Heart right ventricle (tissue), 16 donors: ENCODE results near the gene ARL6IP1. TPM values are rescaled to one million over a fixed set of nuclear protein-coding genes. Genes with fewer than 3 reads are reported as not detected.
A peak's percentile ranks its signal among the peaks of the same experiment; 100 is the strongest.
"Not testable (repeated sequence)": the region's sequence is repeated elsewhere in the genome, so short reads cannot be mapped to it uniquely, and the experiment has no call there.

Experiments
- ATAC-seq, 8 donors: fragments of 200-7000 bp; cut with Tn5 transposase; one replicate each; pipeline ENCODE4 v1.9.1; 2020; ENCODE audit warnings: mild to moderate bottlenecking in 8 of 8, moderate library complexity in 8 of 8, moderate number of reproducible peaks in 1 of 8
- DNase-seq, 2 donors: peaks; one replicate each; pipeline ENCODE4 v3.0.0-alpha.2; 2020
- H3K27ac ChIP-seq, 10 donors: fragments of 200-600 bp; sonication (generic) in 2 of 10; one replicate each; pipeline versions ENCODE4 v1.5.0 to v1.8.0; 2020 to 2022; ENCODE audit warnings: mild to moderate bottlenecking in 3 of 10
- H3K27me3 ChIP-seq, 7 donors: fragments of 200-600 bp; one replicate each; pipeline ENCODE4 v1.8.0; 2021 to 2022; ENCODE audit warnings: mild to moderate bottlenecking in 2 of 7
- H3K36me3 ChIP-seq, 9 donors: fragments of 200-600 bp; sonication (generic) in 1 of 9; one replicate each; pipeline versions ENCODE4 v1.5.0 to v1.8.0; 2020 to 2022; ENCODE audit warnings: mild to moderate bottlenecking in 2 of 9
- H3K4me1 ChIP-seq, 9 donors: fragments of 200-600 bp; sonication (generic) in 1 of 9; one replicate each; pipeline versions ENCODE4 v1.5.0 to v1.8.0; 2020 to 2022; ENCODE audit warnings: mild to moderate bottlenecking in 4 of 9
- H3K4me3 ChIP-seq, 10 donors: fragments of 200-600 bp; sonication (generic) in 2 of 10; one replicate each; pipeline versions ENCODE4 v1.5.0 to v1.8.0; 2020 to 2022; ENCODE audit warnings: mild to moderate bottlenecking in 7 of 10, moderate library complexity in 2 of 10
- H3K9me3 ChIP-seq, 11 donors: fragments of 200-600 bp in 10 of 11; sonication (generic) in 2 of 11; one replicate each; pipeline versions ENCODE4 v1.5.0 to v1.8.0; 2013 to 2022; ENCODE audit warnings: mild to moderate bottlenecking in 2 of 11, control low read depth in 1 of 11, moderate library complexity in 1 of 11
- CTCF ChIP-seq, 9 donors: fragments of 200-600 bp; sonication (generic) in 2 of 9; IDR thresholded peaks; one replicate each; pipeline versions ENCODE4 v1.5.0 to v1.8.0; 2021 to 2022; ENCODE audit warnings: antibody characterized with exemption in 9 of 9, mild to moderate bottlenecking in 5 of 9, moderate library complexity in 1 of 9
- WGBS, 2 donors: extraction: QIAGEN DNeasy Blood & Tissue Kit; methylation state at CpG; one replicate each; pipeline ENCODE4 v1.1.7; 2013; ENCODE audit warnings: inconsistent platforms in 1 of 2; 5-methylcytosine and 5-hydroxymethylcytosine counted together
- intact Hi-C, 10 donors: fragments of 100-400 bp; cut with DNase I; formaldehyde crosslinking; loops; one replicate each; pipeline versions ENCODE4 v1.11.1 to v1.14.2; 2022
- polyA plus RNA-seq, 2 donors: library from polyadenylated mRNA; stranded (reverse); fragments of 200-250 nt; gene quantifications; one replicate each; pipeline ENCODE4 v1.2.3, GENCODE V29; 2013
- total RNA-seq, 10 donors: library from RNA; stranded (reverse); fragmentation: NEBNext Ultra II Directional in 3 of 10; extraction: Animal tissue kit (Norgen Biotek cat#: 25700) in 3 of 10; gene quantifications; one replicate each; pipeline versions ENCODE4 v1.2.1 to v1.2.4, GENCODE V29; 2021 to 2023
- donor health status: Arrhythmogenic right ventricular cardiomyopathy.
- donor health status: ischemic (EF 13 %, LVEDD 7.1; RV severe dilation, severe dysfunction).
- donor health status: healthy with polysubstance abuse.
- donor health status: DM: no; HTN: yes; CAD: no.
- donor health status: DM: no; HTN: no; CAD: no.
- donor health status: ischemic (EF 25% LVEDD 6.9; RV normal size, moderate dysfunction).
- donor health status: ischemic (EF 25% LVEDD 5.7; RV mildly dilated, moderate dysfunction).
- donor health status: healthy.
- donor health status: DM: yes; HTN: yes; CAD: no.
- donor health status: Ischemic cardiomyopathy.
- donor health status: ischemic (EF 35%, LVEDD 5.7; RV mildly dilated, moderate dysfunction).
- donor health status: nonischemic (EF 11% LVEDD 7.7; RV severe dilation, severe dysfunction).
- donor health status: DM: yes; HTN: yes; CAD: no.
- donor health status: PGD.
- donor health status: ischemic (EF 29% LVEDD 5.4; RV normal size, mild dysfunction).
- donor health status: nonischemic (EF 23%, LVEDD 6.1; RV moderate dilation, normal function).

The ARL6IP1 gene
- total and polyA plus RNA-seq, 12 donors, result 18.6 to 46.6 (median 22.0) TPM

DNA sequence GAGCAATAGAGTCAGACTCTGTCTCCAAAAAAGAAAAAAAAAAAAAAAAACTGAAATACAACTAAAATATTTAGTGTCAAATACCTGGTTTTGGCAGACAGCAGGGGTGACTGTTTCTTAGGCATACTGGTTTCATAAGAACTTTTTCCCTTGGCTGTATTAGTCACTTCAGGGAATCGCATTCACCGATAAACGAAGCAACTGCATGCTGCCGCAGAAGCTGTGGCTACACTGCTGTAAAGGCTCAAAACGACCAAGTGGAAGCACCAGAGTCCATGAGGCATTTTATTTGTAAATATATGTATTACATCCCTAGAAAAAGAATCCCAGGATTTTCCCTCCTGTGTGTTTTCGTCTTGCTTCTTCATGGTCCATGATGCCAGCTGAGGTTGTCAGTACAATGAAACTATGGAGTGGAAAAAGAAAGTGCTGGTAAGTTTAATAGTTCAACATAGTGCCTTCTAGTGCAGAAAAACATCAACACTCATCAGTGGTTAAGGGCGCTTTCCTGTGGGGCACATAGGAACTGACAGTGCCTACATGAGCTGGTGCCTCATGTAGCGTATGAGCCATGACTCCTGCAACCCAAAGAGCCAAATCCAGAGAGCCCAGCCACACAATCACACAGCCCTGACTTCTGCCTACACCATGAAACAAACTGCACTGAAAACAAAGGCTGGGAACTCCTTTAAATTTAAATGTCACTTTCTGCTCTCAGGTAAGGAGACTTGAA, 18.5 kb downstream of the ARL6IP1 start:
- no peak for ATAC-seq

GRCh38 chr16:18781232-18781631, 20.1 kb downstream of the ARL6IP1 start:
- H3K9me3 ChIP-seq, H3K27me3 ChIP-seq, H3K4me3 ChIP-seq, intact Hi-C loops, ATAC-seq, H3K27ac ChIP-seq, DNase-seq: not testable (repeated sequence)
- H3K4me1 ChIP-seq, result peaks cover 0 to 28% (median 16%) of the 10 kb centered on the region in 9 donors
- 75 to 76% methylated on average over 5 to 6 of the region's 6 CpGs for WGBS, 2 donors
- H3K36me3 ChIP-seq, result peaks cover 0 to 41% (median 31%) of the 10 kb centered on the region in 9 donors

More for the DNA sequence above, 18.5 kb downstream of the ARL6IP1 start:
- Histone ChIP-seq H3K4me1 (peaks cover 0 to 44% (median 33%) of the 10 kb centered on the region in 9 donors), H3K9me3 (no peaks in the 10 kb centered on the region), H3K36me3 (peaks cover 0 to 57% (median 46%) of the 10 kb centered on the region in 9 donors), H3K4me3 (no peak overlapping the region), H3K27ac (no peak overlapping the region), H3K27me3 (no peaks in the 10 kb centered on the region)
- no peak for TF ChIP-seq CTCF (IDR thresholded peaks at IDR 0.05)
- intact Hi-C loops, result no loop called here
- DNase-seq, result no peak
- 89 to 91% methylated on average over 8 of the region's 8 CpGs for WGBS, 2 donors

DNA sequence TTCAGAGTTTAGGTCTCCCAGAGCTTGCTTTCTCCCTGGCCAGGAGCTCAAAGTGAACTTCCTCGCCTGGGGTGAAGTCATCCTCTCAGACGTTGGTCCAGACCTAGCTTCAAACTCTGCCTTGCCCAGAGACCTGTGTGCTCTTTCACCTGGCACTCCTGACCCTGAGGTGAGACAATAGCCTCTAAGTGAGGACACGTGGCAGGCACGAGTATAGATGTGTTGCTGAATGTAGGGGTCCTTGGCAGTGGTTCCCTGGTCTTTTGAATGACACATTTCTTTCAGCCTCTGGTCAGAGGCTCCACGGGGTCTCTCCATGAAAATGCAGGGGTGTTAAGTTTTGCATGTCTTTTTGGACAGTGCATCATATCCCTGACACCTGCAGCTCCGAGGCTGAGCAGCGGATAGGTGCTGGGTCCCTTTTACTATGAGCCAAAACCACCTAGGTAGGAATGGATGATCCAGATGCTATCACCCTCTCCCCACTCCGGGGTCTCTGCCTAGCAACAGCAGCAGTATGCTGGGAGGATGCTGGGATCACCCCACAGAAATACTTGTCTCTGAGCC, 20.8 kb downstream of the ARL6IP1 start:
- intact Hi-C loops, H3K27me3 ChIP-seq, H3K9me3 ChIP-seq, DNase-seq, H3K4me3 ChIP-seq, H3K27ac ChIP-seq: not testable (repeated sequence)
- peak in 6 of 8 donors; percentile 8 to 43 (median 20) for ATAC-seq
- 47 to 52% methylated on average over 8 of the region's 8 CpGs for WGBS, 2 donors
- peaks cover 0 to 21% (median 9%) of the 10 kb centered on the region in 9 donors for H3K4me1 ChIP-seq
- H3K36me3 ChIP-seq, result peaks cover 0 to 34% (median 28%) of the 10 kb centered on the region in 9 donors

- H3K36me3 ChIP-seq, ATAC-seq, intact Hi-C loops, H3K27me3 ChIP-seq, H3K27ac ChIP-seq, H3K4me3 ChIP-seq, H3K9me3 ChIP-seq, DNase-seq, H3K4me1 ChIP-seq: not testable (repeated sequence)
- WGBS, 2 donors, result 100% methylated on average over 1 of the region's 1 CpG
Observed at GRCh38 chr16:18777664-18778063, 23.7 kb downstream of the ARL6IP1 start.

DNA sequence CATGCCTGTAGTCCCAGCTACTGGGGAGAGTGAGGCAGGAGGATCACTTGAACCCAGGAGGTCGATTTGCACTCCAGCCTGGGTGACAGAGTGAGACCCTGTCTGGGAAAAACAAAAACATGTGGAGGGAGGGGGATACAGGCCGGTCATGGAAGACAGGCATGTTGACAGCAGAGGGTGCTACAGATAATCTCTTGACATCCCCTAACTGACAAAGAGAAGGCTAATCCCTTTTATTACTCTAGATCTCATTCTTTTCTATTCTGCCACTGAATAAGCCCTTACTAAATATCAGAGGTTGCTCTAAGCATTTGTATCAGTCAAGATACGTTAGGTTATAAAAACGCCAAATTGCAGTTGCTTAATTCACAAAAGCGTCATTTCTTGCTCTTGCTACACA, 25.0 kb downstream of the ARL6IP1 start:
- H3K36me3 ChIP-seq, H3K27ac ChIP-seq, H3K27me3 ChIP-seq, H3K4me3 ChIP-seq, DNase-seq, ATAC-seq, H3K4me1 ChIP-seq, intact Hi-C loops, H3K9me3 ChIP-seq: not testable (repeated sequence)
- 75 to 85% methylated on average over 5 of the region's 5 CpGs for WGBS, 2 donors

DNA sequence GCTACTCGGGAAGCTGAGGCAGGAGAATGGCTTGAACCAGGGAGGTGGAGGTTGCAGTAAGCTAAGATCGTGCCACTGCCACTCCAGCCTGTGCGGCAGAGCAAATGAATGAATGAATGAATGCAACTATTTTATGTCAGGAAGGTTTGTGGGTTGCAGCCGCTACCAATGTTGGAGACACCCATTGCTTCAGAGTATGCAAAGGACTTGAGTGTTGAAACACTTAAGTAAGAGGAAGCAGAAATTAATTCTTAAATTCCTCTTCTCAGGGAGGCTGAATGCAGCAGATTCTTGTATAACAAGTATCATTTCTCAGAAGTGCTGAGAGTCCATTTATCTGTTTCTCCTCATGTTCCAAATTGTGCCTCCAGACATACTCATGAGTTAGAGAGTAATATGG, 26.7 kb downstream of the ARL6IP1 start:
- H3K4me1 ChIP-seq, H3K36me3 ChIP-seq, intact Hi-C loops, DNase-seq, H3K4me3 ChIP-seq, ATAC-seq, H3K27me3 ChIP-seq, H3K27ac ChIP-seq: not testable (repeated sequence)
- H3K9me3 ChIP-seq, result peaks cover 0 to 11% (median 0%) of the 10 kb centered on the region in 11 donors
- 89 to 98% methylated on average over 4 of the region's 4 CpGs for WGBS, 2 donors

- H3K4me3 ChIP-seq, H3K4me1 ChIP-seq, H3K36me3 ChIP-seq, ATAC-seq, H3K27ac ChIP-seq, DNase-seq, intact Hi-C loops, H3K27me3 ChIP-seq: not testable (repeated sequence)
- peaks cover 0 to 11% (median 0%) of the 10 kb centered on the region in 11 donors for H3K9me3 ChIP-seq
- WGBS, 2 donors, result 68 to 72% methylated on average over 7 of the region's 7 CpGs
Observed at GRCh38 chr16:18772171-18772570, 29.2 kb downstream of the ARL6IP1 start.

GRCh38 chr16:18770336-18770962, 30.9 kb downstream of the ARL6IP1 start:
- H3K4me1 ChIP-seq, H3K27ac ChIP-seq, H3K27me3 ChIP-seq, ATAC-seq, DNase-seq, H3K36me3 ChIP-seq, H3K4me3 ChIP-seq, intact Hi-C loops: not testable (repeated sequence)
- 94% methylated on average over 11 of the region's 11 CpGs for WGBS, 2 donors
- peaks cover 0 to 11% (median 0%) of the 10 kb centered on the region in 11 donors for H3K9me3 ChIP-seq

GRCh38 chr16:18767217-18767616, 34.1 kb downstream of the ARL6IP1 start:
- H3K27me3 ChIP-seq, intact Hi-C loops, H3K27ac ChIP-seq, H3K4me1 ChIP-seq, DNase-seq, ATAC-seq, H3K4me3 ChIP-seq, H3K36me3 ChIP-seq: not testable (repeated sequence)
- peaks cover 0 to 11% (median 0%) of the 10 kb centered on the region in 11 donors for H3K9me3 ChIP-seq
- WGBS, 2 donors, result 79 to 80% methylated on average over 6 of the region's 7 CpGs

- H3K36me3 ChIP-seq, DNase-seq, intact Hi-C loops, H3K4me1 ChIP-seq, H3K9me3 ChIP-seq, H3K27ac ChIP-seq, H3K27me3 ChIP-seq, H3K4me3 ChIP-seq: not testable (repeated sequence)
- ATAC-seq, result peak in 1 of 8 donors; percentile 34
- 37 to 55% methylated on average over 3 of the region's 5 CpGs for WGBS, 2 donors
Observed at GRCh38 chr16:18762713-18763112, 38.6 kb downstream of the ARL6IP1 start.
